Measurements from ENCODE around the gene ASB5.
A peak's percentile ranks its signal among the peaks of the same experiment; 100 is the strongest.
"Not testable (repeated sequence)": the region's sequence is repeated elsewhere in the genome, so short reads cannot be mapped to it uniquely, and the experiment has no call there.

The ASB5 gene

GRCh38 chr4:176222149-176222548, 46.9 kb downstream of the ASB5 start:
- DNase-seq (ENCODE audit: low read depth in 3 of 3) = no peak

- no peak for DNase-seq (ENCODE audit: low read depth in 3 of 3)
These were observed 51.5 kb downstream of the ASB5 start for GRCh38 chr4:176217510-176217909.

- DNase-seq (ENCODE audit: low read depth in 3 of 3) = not testable (repeated sequence)
These were observed 56.7 kb downstream of the ASB5 start for GRCh38 chr4:176212351-176212750.

GRCh38 chr4:176210579-176211296, 58.3 kb downstream of the ASB5 start:
- no peak for DNase-seq (ENCODE audit: low read depth in 3 of 3)

GRCh38 chr4:176210101-176210500, 58.9 kb downstream of the ASB5 start:
- DNase-seq (ENCODE audit: low read depth in 3 of 3) = no peak

- DNase-seq (ENCODE audit: low read depth in 3 of 3) = no peak
These were observed 59.5 kb downstream of the ASB5 start for GRCh38 chr4:176209535-176209934.

- no peak for DNase-seq (ENCODE audit: low read depth in 3 of 3)
These were observed 61.2 kb downstream of the ASB5 start for GRCh38 chr4:176207839-176208238.

- DNase-seq (ENCODE audit: low read depth in 3 of 3) = no peak
These were observed 63.7 kb downstream of the ASB5 start for GRCh38 chr4:176205299-176205698.

- no peak for DNase-seq (ENCODE audit: low read depth in 3 of 3)
These were observed 70.6 kb downstream of the ASB5 start for GRCh38 chr4:176198316-176198903.

- DNase-seq (ENCODE audit: low read depth in 3 of 3) = peak; percentile 82 to 88 (median 88)
These were observed 73.6 kb downstream of the ASB5 start, which contains the start of gene SPATA4 for GRCh38 chr4:176195184-176195978. SPATA4 (minus strand) TSS chr4:176195585; CDS start chr4:176195562, 23 bp downstream.

- no peak for DNase-seq (ENCODE audit: low read depth in 3 of 3)
These were observed 75.1 kb downstream of the ASB5 start for GRCh38 chr4:176193938-176194337.

GRCh38 chr4:176193126-176193525, 75.9 kb downstream of the ASB5 start:
- DNase-seq (ENCODE audit: low read depth in 3 of 3) = no peak

- DNase-seq (ENCODE audit: low read depth in 3 of 3) = no peak
These were observed 77.0 kb downstream of the ASB5 start for GRCh38 chr4:176191974-176192373.

GRCh38 chr4:176189891-176190795, 78.9 kb downstream of the ASB5 start:
- DNase-seq (ENCODE audit: low read depth in 3 of 3) = no peak

- no peak for DNase-seq (ENCODE audit: low read depth in 3 of 3)
These were observed 80.4 kb downstream of the ASB5 start for GRCh38 chr4:176188654-176189053.

GRCh38 chr4:176187624-176188023, 81.4 kb downstream of the ASB5 start:
- no peak for DNase-seq (ENCODE audit: low read depth in 3 of 3)

GRCh38 chr4:176186671-176187395, 82.2 kb downstream of the ASB5 start:
- no peak for DNase-seq (ENCODE audit: low read depth in 3 of 3)

- DNase-seq (ENCODE audit: low read depth in 3 of 3) = no peak
These were observed 83.0 kb downstream of the ASB5 start for GRCh38 chr4:176186067-176186466.

- DNase-seq (ENCODE audit: low read depth in 3 of 3) = no peak
These were observed 84.0 kb downstream of the ASB5 start for GRCh38 chr4:176185051-176185450.
